SK-N-MC (cell line): ENCODE data around the gene NPTX1.
"Not testable (repeated sequence)": the region's sequence is repeated elsewhere in the genome, so short reads cannot be mapped to it uniquely, and the experiment has no call there.

ENCODE experiments used
- DNase-seq: peaks from one replicate; pipeline ENCODE4 v3.0.0-alpha.2; 2011; ENCODE audit warnings: low read depth, low spot score
- H3K27ac ChIP-seq: fragments of 200-600 bp; sonication (generic); 2 replicates; pipeline ENCODE4 v1.5.1; 2016; ENCODE audit warnings: mixed run types
- H3K36me3 ChIP-seq: fragments of 200-600 bp; sonication (generic); 2 replicates; pipeline ENCODE4 v1.6.1; 2017; ENCODE audit warnings: antibody characterized with exemption, low read length, mixed read lengths; ENCODE audit not compliant: insufficient read depth
- H3K4me3 ChIP-seq: fragments of 200-600 bp; sonication (generic); 2 replicates; pipeline ENCODE4 v1.5.1; 2016
- H3K9ac ChIP-seq: fragments of 200-600 bp; sonication (generic); 2 replicates; pipeline ENCODE4 v1.8.0; 2017; ENCODE audit warnings: mixed run types, mixed read lengths; ENCODE audit not compliant: insufficient read length
- H3K9me3 ChIP-seq: fragments of 200-600 bp; sonication (generic); 2 replicates; pipeline ENCODE4 v1.6.1; 2017; ENCODE audit warnings: low read depth, mild to moderate bottlenecking, antibody characterized with exemption, low read length, moderate library complexity, mixed read lengths
- EZH2 ChIP-seq: fragments of 200-600 bp; sonication (generic); IDR thresholded peaks from one replicate; pipeline ENCODE4 v1.6.1; 2017; ENCODE audit warnings: antibody characterized with exemption
- FOXP2 ChIP-seq: optimal IDR thresholded peaks from 2 replicates; pipeline ENCODE3; 2011; ENCODE audit warnings: mild to moderate bottlenecking, moderate library complexity; ENCODE audit not compliant: insufficient read depth; ENCODE audit errors: extremely low read length, control extremely low read depth
- POLR2AphosphoS5 ChIP-seq: IDR thresholded peaks from 2 replicates; pipeline ENCODE4 v1.6.1; 2012; ENCODE audit warnings: mild to moderate bottlenecking, low read depth, low read length, borderline replicate concordance

The NPTX1 gene

DNA sequence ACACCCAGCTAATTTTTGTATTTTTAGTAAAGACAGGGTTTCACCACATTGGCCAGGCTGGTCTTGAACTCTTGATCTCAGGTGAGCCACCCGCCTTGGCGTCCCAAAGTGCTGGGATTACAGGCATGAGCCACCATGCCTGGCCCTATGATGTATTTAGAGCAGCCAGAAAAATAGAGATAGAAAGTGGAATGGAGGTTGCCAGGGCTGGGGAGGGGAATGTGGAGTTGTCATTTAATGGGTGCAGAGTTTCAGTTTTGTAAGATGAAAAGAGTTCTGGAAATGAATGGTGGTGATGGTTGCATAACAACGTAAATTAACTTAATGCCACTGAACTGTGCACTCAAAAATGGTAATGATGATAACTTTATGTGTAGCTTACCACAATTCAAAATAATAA, 31.6 kb upstream of the NPTX1 start:
- TF ChIP-seq EZH2 (no peak), POLR2AphosphoS5 (no peak), FOXP2 (no peak)
- Histone ChIP-seq H3K36me3 (no peaks in the 10 kb centered on the region), H3K9ac (no peak overlapping the region), H3K4me3 (no peak overlapping the region), H3K27ac (no peak overlapping the region), H3K9me3 (no peaks in the 10 kb centered on the region)
- no peak for DNase-seq

DNA sequence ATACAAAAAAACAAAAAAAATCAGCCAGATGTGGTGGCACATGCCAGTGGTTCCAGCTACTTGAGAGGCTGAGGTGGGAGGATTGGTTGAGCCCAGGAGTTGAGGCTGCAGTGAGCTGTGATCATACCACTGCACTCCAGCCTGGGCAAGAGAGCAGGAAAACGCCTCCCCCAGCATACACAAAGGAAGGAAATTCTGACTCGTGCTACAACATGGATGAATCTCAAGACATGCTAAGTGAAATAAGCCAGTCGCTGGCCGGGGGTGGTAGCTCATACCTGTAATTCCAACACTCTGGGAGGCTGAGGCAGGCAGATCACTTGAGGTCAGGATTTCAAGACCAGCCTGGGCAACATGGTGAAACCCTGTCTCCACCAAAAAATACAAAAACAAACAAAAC, 30.8 kb upstream of the NPTX1 start:
- H3K9ac ChIP-seq, H3K27ac ChIP-seq, DNase-seq, H3K4me3 ChIP-seq, H3K9me3 ChIP-seq, H3K36me3 ChIP-seq: not testable (repeated sequence)

DNA sequence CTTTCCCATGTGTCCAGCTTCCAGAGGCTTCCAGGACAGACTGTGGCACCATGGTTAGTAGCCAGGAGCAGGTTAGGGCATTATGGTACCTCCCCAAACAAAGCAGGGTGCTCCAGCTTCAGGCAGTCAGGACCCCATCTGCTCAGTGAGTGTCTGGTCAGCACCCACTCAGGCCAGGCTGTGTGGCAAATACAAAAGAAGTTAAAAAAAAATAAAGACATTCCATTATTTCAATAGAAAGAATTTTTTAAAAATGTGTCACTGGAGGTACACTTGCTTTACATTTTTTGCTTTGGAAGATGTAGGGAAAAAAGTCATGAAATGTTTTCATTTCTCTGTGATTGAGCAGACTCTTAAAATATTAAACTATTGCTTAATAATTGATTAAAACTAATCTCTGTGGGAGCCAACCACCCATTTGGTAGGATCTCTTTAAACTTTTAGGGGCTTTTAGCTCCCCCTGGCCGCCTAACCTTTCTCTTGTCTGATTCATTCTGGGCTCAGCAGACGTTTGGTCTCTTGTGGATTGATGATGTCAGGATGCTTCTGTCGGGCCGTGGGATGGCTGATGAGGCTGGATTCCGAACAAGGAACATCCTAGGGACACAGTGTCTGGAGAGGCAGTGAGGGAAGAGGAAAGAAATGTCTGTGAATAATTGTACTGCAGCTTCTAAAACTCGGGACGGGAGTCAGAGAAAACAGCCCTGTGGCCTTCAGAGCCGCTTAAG, 28.4 kb upstream of the NPTX1 start:
- Histone ChIP-seq H3K9ac (no peak overlapping the region), H3K36me3 (no peaks in the 10 kb centered on the region), H3K9me3 (no peaks in the 10 kb centered on the region), H3K27ac (no peak overlapping the region), H3K4me3 (no peak overlapping the region)
- DNase-seq = no peak
- TF ChIP-seq EZH2 (no peak), FOXP2 (no peak), POLR2AphosphoS5 (no peak)

DNA sequence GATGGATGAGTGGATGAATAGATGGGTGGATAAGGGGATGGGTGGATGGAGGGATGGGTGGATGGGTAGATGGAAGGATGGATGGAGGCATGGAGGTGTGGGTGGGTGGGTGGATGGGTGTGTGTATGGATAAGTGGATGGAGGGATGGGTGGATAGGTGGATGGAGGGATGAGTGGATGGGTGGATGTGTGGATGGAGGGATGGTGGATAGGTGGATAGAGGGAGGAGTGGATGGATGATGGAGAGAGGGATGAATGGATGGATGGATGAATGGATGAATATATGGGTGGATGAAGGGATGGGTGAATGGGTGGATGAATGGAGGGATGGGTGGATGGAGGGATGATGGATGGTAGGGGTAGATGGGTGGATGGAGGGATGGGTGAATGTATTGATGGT, 27.5 kb upstream of the NPTX1 start:
- no peak overlapping the region for H3K4me3 ChIP-seq
- DNase-seq = no peak
- no peak overlapping the region for H3K9ac ChIP-seq
- no peaks in the 10 kb centered on the region for H3K36me3 ChIP-seq
- TF ChIP-seq FOXP2 (no peak), POLR2AphosphoS5 (no peak), EZH2 (no peak)
- H3K27ac ChIP-seq = no peak overlapping the region
- no peaks in the 10 kb centered on the region for H3K9me3 ChIP-seq

DNA sequence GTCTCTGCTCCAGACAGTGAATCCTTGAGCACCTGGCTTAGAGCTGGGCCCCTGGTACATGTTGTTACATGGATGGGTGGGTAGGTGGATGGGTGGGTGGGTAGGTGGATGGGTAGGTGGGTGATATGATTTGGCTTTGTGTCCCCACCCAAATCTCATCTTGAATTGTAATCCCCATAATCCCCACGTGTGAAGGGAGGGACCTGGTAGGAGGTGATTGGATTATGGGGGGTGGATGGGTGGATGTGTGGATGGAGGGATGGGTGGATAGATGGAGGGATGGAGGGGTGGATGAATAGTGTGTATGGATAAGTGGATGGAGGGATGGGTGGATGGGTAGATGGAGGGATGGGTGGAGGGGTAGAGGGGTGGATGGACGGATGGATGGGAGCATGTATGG, 26.6 kb upstream of the NPTX1 start:
- no peak overlapping the region for H3K9ac ChIP-seq
- H3K9me3 ChIP-seq = no peaks in the 10 kb centered on the region
- no peak for TF ChIP-seq POLR2AphosphoS5
- no peak for TF ChIP-seq EZH2
- TF ChIP-seq FOXP2 = no peak
- no peak for DNase-seq
- H3K36me3 ChIP-seq = no peaks in the 10 kb centered on the region
- H3K27ac ChIP-seq = no peak overlapping the region
- H3K4me3 ChIP-seq = no peak overlapping the region

DNA sequence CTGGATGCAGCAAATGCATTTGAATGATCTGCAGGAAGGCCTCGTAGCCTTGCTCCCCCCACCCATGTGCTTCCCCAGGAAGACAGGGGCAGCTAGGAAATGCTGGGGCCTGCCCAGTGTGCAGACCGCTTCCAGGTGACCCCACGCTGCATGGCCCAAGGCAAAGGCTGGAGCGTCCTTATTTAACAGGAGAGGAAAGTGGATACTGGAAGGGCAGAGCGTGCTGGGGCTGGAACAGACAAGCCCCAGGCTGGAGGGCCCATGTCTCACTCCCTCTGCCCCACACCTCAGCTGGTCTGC, 26.1 kb upstream of the NPTX1 start:
- DNase-seq = no peak
- H3K36me3 ChIP-seq = no peaks in the 10 kb centered on the region
- H3K9ac ChIP-seq = no peak overlapping the region
- no peaks in the 10 kb centered on the region for H3K9me3 ChIP-seq
- no peak overlapping the region for H3K27ac ChIP-seq
- TF ChIP-seq EZH2 (no peak), FOXP2 (no peak), POLR2AphosphoS5 (no peak)
- no peak overlapping the region for H3K4me3 ChIP-seq

DNA sequence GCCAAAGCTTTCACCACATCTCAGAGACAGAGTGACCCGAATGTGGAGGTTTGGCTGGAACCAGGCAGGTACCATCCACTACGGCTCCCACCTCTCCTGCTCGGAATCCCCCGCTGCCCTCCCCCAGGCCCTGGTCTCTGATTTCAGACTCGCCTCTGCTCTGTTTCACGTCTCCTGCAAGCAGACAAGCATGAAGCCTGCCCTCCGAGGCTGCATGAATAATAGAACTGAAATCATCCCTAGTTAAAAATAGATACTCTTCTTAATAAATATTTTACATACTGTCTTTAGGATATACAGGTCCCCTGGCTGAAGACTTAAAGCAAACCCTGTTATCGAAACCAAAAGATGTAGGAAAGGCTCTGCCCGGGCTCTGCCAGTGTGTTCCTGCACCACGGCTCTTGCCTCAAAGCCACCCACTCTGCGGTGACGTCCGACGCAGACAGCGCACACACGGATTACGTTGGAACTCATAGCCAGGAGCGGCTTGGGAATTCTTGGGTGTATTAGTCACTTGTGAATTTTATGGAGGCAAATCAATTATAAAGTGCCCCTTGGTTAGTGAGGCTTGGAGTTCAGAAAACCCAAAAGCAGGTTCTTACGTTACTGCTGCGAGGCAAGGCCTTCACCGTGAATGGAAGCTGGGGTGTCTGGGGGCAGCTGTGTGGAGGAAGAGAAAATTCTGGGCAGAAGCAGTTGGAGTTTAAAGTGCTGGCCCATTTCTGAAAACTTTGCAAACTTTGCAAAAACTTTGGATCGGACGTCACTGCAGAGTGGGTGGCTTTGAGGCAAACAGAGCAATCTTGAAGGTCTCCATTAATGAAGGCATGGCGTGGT, 25.6 kb upstream of the NPTX1 start:
- Histone ChIP-seq H3K27ac (no peak overlapping the region), H3K36me3 (no peaks in the 10 kb centered on the region), H3K9me3 (no peaks in the 10 kb centered on the region), H3K4me3 (no peak overlapping the region), H3K9ac (no peak overlapping the region)
- TF ChIP-seq POLR2AphosphoS5 (no peak), EZH2 (no peak), FOXP2 (no peak)
- DNase-seq = no peak

DNA sequence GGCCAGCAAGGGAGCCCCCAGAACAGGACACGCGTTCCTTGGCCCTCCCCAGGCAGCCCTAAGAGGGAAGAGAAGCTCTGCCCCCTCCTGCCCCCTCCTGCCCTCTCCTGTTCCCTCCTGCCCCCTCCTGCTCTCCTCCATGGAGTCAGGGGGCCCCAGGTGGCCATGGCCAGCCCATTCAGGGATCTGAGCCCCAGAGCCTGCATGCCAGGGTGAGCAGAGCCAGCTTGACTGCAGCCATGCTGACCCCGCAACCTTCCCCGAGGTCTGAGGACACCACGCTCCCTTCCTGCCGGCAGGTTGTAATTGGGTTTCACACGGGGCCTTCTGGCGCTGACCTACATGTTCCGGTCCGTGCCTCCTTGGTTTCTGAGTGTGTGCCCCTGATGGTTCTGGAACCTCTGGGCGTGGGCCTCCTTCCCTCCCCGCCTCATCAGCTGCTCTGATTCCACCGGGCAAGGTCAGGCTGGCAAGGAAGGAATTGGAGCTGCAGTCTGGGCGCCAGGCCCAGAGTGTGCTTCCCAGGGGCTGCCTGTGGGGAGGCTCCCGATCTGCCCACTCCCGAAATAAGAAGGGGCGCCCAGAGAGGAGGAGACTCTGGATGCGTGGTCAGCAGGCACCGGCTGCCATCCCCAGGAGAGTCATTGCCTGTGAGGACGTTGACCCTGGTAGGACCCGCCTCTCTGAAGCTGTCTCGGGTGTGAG, 23.7 kb upstream of the NPTX1 start:
- TF ChIP-seq FOXP2 (no peak), EZH2 (no peak), POLR2AphosphoS5 (no peak)
- no peaks in the 10 kb centered on the region for H3K36me3 ChIP-seq

DNA sequence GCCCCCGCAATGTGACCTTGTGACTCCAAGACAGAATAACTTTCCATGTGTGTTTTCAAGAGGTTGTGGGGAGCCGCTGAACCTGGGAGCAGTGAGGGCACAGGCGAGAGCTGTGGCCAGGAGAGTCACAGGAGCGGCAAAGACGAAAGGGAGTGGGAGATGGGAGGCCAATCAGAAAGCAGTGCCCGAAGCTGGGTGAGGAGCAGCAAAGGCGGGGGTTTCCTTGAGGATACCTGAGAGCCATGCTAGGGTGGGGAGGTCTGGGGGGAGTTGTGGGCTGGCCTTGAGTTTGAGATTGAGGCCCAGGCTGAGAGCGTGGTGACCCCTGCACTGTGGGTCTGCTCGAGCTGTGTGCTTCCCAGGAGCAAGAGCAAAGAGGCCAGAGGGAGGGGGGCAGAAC, 23.2 kb upstream of the NPTX1 start:
- TF ChIP-seq EZH2 (no peak), POLR2AphosphoS5 (no peak), FOXP2 (no peak)
- H3K36me3 ChIP-seq = no peaks in the 10 kb centered on the region
- H3K4me3 ChIP-seq = no peak overlapping the region
- H3K27ac ChIP-seq = no peak overlapping the region
- DNase-seq = no peak
- H3K9ac ChIP-seq = no peak overlapping the region
- no peaks in the 10 kb centered on the region for H3K9me3 ChIP-seq

More for the DNA sequence above, 23.7 kb upstream of the NPTX1 start:
- Histone ChIP-seq H3K27ac (no peak overlapping the region), H3K4me3 (no peak overlapping the region), H3K9me3 (no peaks in the 10 kb centered on the region), H3K9ac (no peak overlapping the region)
- DNase-seq = no peak
